ENCODE data around the gene CC2D2B.

DNA sequence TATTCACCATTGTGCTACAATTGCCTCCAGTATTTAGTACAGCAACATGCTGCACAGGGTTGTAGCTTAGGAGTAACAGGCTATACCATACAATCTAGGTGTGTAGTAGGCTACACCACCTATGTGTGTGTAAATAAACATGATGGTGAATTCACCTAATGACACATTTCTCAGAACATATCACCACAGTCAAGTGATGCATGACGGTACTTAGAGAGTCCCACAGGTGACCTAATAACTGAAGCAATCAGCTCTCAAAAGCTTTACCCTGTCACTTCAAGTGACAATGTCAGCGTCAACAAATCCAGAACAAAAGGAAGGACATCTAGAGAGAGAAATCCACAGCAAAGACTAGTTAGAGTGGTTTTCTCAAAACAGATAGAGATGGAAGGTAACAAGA is 174.4 kb downstream of the CC2D2B start:
- no peak for TF ChIP-seq POLR2AphosphoS5 (IDR thresholded peaks at IDR 0.05; ENCODE audit: low read depth, low read length)
- TF ChIP-seq, protein P1, sequence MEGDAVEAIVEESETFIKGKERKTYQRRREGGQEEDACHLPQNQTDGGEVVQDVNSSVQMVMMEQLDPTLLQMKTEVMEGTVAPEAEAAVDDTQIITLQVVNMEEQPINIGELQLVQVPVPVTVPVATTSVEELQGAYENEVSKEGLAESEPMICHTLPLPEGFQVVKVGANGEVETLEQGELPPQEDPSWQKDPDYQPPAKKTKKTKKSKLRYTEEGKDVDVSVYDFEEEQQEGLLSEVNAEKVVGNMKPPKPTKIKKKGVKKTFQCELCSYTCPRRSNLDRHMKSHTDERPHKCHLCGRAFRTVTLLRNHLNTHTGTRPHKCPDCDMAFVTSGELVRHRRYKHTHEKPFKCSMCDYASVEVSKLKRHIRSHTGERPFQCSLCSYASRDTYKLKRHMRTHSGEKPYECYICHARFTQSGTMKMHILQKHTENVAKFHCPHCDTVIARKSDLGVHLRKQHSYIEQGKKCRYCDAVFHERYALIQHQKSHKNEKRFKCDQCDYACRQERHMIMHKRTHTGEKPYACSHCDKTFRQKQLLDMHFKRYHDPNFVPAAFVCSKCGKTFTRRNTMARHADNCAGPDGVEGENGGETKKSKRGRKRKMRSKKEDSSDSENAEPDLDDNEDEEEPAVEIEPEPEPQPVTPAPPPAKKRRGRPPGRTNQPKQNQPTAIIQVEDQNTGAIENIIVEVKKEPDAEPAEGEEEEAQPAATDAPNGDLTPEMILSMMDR (IDR thresholded peaks at IDR 0.05), result no peak
- TF ChIP-seq SIN3A (IDR thresholded peaks at IDR 0.05; ENCODE audit: borderline replicate concordance, insufficient read depth, low read depth, low read length), result no peak

All from Panc1 (cell line).